Right cardiac atrium (tissue), 5 donors: Measurements from ENCODE around the gene HIP1. TPM values are rescaled to one million over a fixed set of nuclear protein-coding genes. Genes with fewer than 3 reads are reported as not detected.
"Not testable (repeated sequence)": the region's sequence is repeated elsewhere in the genome, so short reads cannot be mapped to it uniquely, and the experiment has no call there.

Experiments used
- ATAC-seq, 2 donors: fragments of 200-7000 bp; cut with Tn5 transposase; one replicate each; pipeline versions ENCODE4 v1.8.0 to v1.9.1; 2020; ENCODE audit warnings: moderate library complexity in 2 of 2, mild to moderate bottlenecking in 1 of 2
- DNase-seq, 3 donors: peaks; one replicate each; pipeline ENCODE4 v3.0.0-alpha.2; 2020
- H3K27ac ChIP-seq: one replicate; pipeline ENCODE4 v1.5.1; 2013; ENCODE audit warnings: mild to moderate bottlenecking, low read length, control low read depth, moderate library complexity
- H3K27me3 ChIP-seq: one replicate; pipeline ENCODE4 v1.6.1; 2013; ENCODE audit not compliant: control insufficient read depth, insufficient read depth
- H3K4me1 ChIP-seq: one replicate; pipeline ENCODE4 v1.6.1; 2013; ENCODE audit warnings: low read length; ENCODE audit not compliant: control insufficient read depth, insufficient read depth
- H3K4me3 ChIP-seq: one replicate; pipeline ENCODE4 v1.5.1; 2013; ENCODE audit warnings: low read length, control low read depth
- H3K9me3 ChIP-seq: one replicate; pipeline ENCODE4 v1.6.1; 2013; ENCODE audit warnings: low read length; ENCODE audit not compliant: control insufficient read depth
- WGBS: extraction: QIAGEN DNeasy Blood & Tissue Kit; methylation state at CpG from one replicate; pipeline ENCODE4 v1.1.7; 2013; 5-methylcytosine and 5-hydroxymethylcytosine counted together
- intact Hi-C, 4 donors: fragments of 100-400 bp; cut with DNase I; formaldehyde crosslinking; loops; one replicate each; pipeline versions ENCODE4 v1.11.0 to v1.14.0; 2022 to 2023
- polyA plus RNA-seq: library from polyadenylated mRNA; stranded (reverse); fragments of 200-250 nt; gene quantifications from one replicate; pipeline ENCODE4 v1.2.3, GENCODE V29; 2013
- total RNA-seq, 4 donors: library from RNA; stranded (reverse); fragmentation: NEBNext Ultra II Directional; extraction: Animal tissue kit (Norgen Biotek cat#: 25700); gene quantifications; one replicate each; pipeline ENCODE4 v1.2.1, GENCODE V29; 2021
- donor health status: healthy with polysubstance abuse.
- donor health status: DM: no; HTN: yes; CAD: no.
- donor health status: DM: no; HTN: no; CAD: no.
- donor health status: DM: no; HTN: yes; CAD: no; lungs with severe emphysema.
- donor health status: DM: yes; HTN: yes; CAD: no.

HIP1 gene
- total and polyA plus RNA-seq, 5 donors, result 5.6 to 15.0 (median 12.3) TPM

DNA sequence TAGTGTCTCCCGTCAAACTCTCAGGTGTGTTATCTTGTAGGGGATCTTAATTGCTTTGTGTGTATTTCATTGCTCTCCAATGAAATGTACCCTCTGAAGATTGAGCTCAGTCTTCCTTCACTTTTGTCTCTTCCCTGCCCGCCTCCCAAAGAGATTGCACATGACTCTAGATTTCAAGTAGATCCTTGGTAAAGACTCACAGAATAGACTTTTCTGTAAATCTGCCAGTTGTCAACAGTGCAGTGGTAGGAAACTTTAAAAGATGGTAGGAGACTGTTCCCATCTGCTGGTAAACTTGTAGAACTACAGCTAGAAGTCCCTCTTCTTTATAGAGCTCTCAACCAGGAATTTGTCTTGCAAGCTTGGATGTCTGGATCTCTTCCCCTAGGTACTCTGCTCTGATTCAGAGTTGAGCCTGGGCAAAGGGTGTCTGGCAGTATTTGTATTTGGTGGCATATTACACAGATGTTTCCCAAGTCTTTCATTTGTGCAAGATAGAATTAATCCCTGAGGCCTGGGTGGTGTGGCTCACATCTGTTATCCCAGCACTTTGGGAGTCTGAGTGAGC lies 23.7 kb upstream of the HIP1 start:
- 9% methylated on average over 2 of the region's 2 CpGs for WGBS
- no peaks in the 10 kb centered on the region for H3K27me3 ChIP-seq
- no peak overlapping the region for H3K27ac ChIP-seq
- ATAC-seq (peak; percentile 84 to 89), DNase-seq (no peak)
- no peaks in the 10 kb centered on the region for H3K9me3 ChIP-seq
- H3K4me1 ChIP-seq, result no peaks in the 10 kb centered on the region
- intact Hi-C loops, result no loop called here
- H3K4me3 ChIP-seq, result no peak overlapping the region

DNA sequence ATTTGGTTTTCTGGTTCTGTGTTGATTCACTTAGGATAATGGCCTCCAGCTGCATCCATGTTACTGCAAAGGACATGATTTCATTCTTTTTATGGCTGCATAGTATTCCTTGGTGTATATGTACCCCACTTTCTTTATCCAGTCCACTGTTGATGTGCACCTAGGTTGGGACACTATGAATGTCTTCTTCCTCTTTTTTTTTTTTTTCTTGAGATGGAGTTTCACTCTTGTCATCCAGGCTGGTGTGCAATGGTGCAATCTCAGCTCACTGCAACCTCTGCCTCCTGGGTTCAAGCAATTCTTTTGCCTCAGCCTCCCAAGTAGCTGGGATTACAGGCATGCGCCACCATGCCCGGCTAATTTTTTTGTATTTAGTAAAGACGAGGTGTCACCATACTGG lies 23.1 kb upstream of the HIP1 start:
- DNase-seq, H3K27ac ChIP-seq, ATAC-seq, H3K9me3 ChIP-seq, intact Hi-C loops, H3K4me1 ChIP-seq, H3K27me3 ChIP-seq, H3K4me3 ChIP-seq: not testable (repeated sequence)
- 84% methylated on average over 3 of the region's 3 CpGs for WGBS

DNA sequence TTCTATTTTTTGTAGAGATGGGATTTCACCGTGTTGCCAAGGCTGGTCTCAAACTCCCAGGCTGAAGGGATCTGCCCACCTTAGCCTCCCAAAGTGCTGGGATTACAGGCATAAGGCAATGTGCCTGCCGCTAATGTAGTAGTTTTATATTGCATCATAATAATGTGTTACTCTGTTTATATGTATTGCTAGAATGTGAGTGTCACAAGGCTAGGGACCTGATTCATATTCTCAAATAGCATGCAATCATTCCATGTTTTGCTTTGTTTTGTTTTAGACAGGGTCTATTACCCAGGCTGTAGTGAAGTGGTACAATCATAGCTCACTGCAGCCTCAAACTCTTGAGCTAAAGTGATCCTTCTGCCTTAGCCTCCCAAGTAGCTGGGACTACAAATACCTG lies 19.8 kb upstream of the HIP1 start:
- Histone ChIP-seq H3K27me3 (no peaks in the 10 kb centered on the region), H3K4me3 (no peak overlapping the region), H3K4me1 (no peaks in the 10 kb centered on the region), H3K9me3 (no peaks in the 10 kb centered on the region), H3K27ac (no peak overlapping the region)
- ATAC-seq (no peak), DNase-seq (no peak)
- intact Hi-C loops, result no loop called here
- 70% methylated on average over 2 of the region's 2 CpGs for WGBS

DNA sequence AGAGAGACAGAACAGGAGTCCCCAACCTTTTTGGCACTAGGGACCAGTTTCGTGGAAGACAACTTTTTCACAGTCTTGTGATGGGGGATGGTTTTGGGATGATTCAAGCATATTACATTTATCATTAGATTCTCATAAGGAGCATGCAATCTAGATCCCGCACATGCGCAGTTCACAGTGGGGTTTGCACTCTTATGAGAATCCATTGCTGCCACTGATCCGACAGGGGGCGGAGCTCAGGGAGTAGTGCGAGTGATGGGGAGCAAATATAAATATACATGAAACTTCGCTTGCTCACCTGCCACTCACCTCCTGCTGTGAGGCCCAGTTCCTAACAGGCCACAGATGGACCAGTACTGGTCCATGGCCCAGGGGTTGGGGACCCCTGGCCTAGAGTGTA lies 19.1 kb upstream of the HIP1 start:
- DNase-seq (no peak), ATAC-seq (no peak)
- Histone ChIP-seq H3K27me3 (no peaks in the 10 kb centered on the region), H3K4me1 (no peaks in the 10 kb centered on the region), H3K27ac (no peak overlapping the region), H3K4me3 (no peak overlapping the region), H3K9me3 (no peaks in the 10 kb centered on the region)
- 92% methylated on average over 7 of the region's 7 CpGs for WGBS
- intact Hi-C loops, result no loop called here

DNA sequence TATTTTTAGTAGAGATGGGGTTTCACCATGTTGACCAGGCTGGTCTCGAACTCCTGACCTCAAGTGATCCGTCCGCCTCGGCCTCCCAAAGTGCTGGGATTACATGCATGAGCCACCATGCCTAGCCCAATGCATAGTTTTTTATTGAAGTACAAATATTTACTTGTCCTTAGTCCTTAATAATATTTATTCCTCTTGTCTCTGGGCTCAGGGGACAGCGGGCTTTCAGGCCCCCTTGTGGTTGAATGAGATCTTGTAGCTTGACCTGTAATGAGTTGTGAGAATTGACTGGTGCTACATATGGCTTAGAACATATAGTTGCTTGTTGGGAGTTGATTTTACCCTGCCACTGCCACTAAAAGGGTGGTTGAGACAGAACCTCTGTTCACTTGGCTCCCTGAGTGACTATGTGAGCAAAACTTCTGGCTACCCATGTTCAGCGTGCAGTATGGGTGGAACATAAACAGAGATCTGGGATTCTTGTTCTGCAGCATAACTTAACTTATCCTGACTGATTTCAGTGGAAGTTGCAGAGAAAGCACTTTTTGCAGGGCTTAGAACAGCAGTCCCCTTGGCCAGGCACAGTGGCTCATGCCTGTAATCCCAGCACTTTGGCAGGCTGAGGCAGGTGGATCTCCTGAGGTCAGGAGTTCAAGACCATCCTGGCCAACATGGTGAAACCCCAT lies 18.4 kb upstream of the HIP1 start:
- ATAC-seq, result no peak
- H3K4me1 ChIP-seq, result no peaks in the 10 kb centered on the region
- no peaks in the 10 kb centered on the region for H3K27me3 ChIP-seq
- no peak for DNase-seq
- intact Hi-C loops, result no loop called here
- H3K9me3 ChIP-seq, result no peaks in the 10 kb centered on the region
- no peak overlapping the region for H3K27ac ChIP-seq
- 82% methylated on average over 6 of the region's 6 CpGs for WGBS
- no peak overlapping the region for H3K4me3 ChIP-seq

DNA sequence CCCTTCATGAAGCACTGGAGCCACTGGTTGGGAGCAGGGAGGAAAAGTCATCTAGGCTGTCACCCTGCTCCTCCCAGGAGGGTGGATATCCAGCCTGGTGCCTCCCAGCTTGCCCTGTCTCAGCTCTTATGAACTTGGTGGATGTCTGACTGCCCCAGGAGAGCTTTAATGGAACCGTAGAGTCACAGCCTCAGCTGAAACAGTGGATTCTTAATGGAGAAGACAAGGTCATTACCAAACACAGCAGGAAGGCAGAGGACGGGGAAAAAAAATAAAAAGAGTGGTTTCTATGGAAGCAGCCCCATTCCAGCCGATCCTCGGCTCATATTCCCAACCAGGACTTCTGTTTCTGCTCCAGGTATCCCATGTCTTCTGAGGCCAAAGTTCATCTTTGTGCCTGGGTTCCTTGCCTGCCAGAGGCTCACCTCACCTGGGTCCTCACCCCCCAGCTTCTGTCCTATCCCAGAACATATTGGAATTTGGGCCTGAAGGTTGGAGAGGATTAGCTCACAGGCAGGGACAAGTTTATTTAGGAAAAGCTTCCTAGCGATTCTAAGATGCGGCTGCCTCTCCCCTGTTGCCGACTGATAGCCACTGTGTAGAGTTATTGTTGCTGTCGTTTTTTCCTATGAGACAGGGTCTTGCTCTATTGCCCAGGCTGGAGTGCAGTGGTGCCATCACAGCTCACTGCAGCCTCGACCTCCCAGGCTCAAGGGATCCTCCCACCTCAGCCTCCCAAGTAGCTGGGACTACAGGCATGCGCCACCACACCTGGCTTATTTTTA lies 17.7 kb upstream of the HIP1 start:
- Histone ChIP-seq H3K9me3 (no peaks in the 10 kb centered on the region), H3K27ac (no peak overlapping the region), H3K27me3 (no peaks in the 10 kb centered on the region), H3K4me1 (no peaks in the 10 kb centered on the region), H3K4me3 (no peak overlapping the region)
- intact Hi-C loops, result no loop called here
- DNase-seq, result no peak
- no peak for ATAC-seq
- WGBS, result 70% methylated on average over 10 of the region's 10 CpGs

DNA sequence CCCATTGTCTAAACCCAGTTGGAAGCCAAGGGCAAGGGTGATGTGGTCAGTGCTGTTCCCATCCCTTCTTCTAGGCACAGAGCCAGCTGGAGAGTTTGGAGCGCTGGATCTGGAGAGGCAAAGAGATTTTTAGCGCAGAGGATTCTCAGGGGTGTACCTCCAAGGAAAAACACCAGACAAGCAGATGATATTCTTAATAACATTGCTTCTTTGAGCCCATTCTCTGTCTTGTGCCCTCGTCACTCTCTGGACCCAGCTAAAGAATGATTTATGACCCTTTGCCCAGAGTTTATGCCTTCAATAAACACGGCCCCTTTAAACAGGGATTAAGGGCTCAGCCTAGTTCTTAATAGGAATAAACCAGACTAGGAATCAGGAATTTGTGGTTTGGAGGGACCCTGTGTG lies 4.7 kb upstream of the HIP1 start:
- H3K27me3 ChIP-seq, result no peaks in the 10 kb centered on the region
- WGBS, result 43% methylated on average over 4 of the region's 4 CpGs
- intact Hi-C loops, result loop anchor here in 1 of 4 donors (10.0 kb wide), 1 partner anchor 119 kb away; no protein-coding TSS in a partner anchor

DNA sequence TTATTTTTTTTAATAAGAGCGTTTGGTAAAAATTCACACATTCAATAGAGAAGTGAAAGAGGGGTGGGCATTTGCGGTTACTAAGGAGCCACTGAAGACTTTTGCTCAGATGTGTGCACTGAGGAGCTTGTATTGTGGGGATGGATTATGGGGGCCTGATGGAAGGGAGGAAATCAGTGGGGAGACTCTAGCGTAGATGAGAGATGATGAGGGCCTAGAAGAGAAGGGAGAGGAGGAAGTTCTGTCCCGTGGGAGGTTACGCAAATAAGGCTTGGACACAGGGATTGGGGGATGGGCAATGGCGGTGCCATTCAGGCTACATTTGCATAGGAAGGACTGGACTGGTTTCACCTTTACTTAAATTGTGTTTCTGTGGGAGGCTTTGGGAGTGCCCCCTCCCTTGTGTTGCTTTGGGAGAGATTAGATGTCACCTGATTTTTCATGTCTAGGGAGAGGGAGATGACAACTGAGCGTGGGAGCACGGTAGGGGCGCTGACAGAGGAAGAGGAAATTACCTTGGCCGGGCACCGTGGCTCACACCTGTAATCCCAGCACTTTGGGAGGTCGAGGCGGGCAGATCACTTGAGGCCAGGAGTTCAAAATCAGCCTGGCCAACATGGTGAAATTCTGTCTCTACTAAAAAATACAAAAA lies 2.2 kb upstream of the HIP1 start:
- intact Hi-C loops, result loop anchor here in 1 of 4 donors (10.0 kb wide), 1 partner anchor 116 kb away; no protein-coding TSS in a partner anchor
- no peak overlapping the region for H3K27ac ChIP-seq
- no peaks in the 10 kb centered on the region for H3K4me1 ChIP-seq
- no peaks in the 10 kb centered on the region for H3K27me3 ChIP-seq
- 42% methylated on average over 13 of the region's 13 CpGs for WGBS
- DNase-seq (peak in 2 of 3 donors; percentile 27 to 69), ATAC-seq (no peak)
- no peak overlapping the region for H3K4me3 ChIP-seq
- no peaks in the 10 kb centered on the region for H3K9me3 ChIP-seq

More for the DNA sequence above, 4.7 kb upstream of the HIP1 start:
- Histone ChIP-seq H3K4me3 (no peak overlapping the region), H3K9me3 (no peaks in the 10 kb centered on the region), H3K4me1 (no peaks in the 10 kb centered on the region), H3K27ac (no peak overlapping the region)
- DNase-seq (peak in 2 of 3 donors; percentile 24 to 65), ATAC-seq (no peak)

DNA sequence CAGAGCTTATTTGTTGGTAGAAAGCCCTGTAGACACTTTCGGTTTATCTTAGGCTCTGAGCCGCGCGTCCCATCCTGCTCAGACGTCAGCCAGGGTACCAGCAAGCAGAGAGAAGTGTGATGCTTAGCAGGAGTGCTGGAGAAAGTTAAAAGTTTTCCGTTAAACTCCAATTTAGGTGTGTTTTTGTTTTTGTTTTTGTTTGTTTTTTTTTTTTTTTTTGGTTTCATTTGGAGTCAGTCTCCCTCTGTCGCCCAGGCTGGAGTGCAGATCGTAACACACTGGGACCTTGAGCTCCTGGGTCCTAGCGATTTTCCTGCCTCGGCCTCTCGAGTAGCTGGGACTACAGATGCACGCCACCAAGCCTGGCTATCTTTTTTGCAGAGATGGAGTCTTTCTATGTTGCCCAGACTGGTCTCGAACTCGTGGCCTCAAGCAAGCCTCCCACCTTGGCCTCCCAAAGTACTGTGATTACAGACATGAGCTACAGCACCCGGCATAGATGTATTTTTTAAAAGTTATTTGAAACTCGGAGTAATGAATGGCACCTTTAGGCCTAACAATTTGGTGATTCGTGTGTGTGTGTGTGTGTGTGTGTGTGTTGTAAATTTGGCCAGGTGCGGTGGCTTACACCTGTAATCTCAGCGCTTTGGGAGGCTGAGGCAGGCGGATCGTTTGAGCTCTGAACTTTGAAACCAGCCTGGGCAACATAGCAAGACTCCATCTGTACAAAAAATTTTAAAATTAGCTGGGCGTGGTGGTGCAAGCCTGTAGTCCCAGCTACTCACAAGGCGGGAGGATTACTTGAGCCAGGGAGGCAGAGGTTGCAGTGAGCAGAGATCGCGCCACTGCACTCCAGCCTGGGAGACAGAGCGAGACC lies 1.3 kb upstream of the HIP1 start:
- Histone ChIP-seq H3K4me3 (peak overlapping the region; percentile 51), H3K4me1 (no peaks in the 10 kb centered on the region), H3K27ac (peak overlapping the region; percentile 79), H3K9me3 (no peaks in the 10 kb centered on the region), H3K27me3 (no peaks in the 10 kb centered on the region)
- intact Hi-C loops, result loop anchor here in 1 of 4 donors (10.0 kb wide), 1 partner anchor 115 kb away; no protein-coding TSS in a partner anchor
- DNase-seq (no peak), ATAC-seq (no peak)
- 59% methylated on average over 26 of the region's 26 CpGs for WGBS
